ENCODE data around the gene AFF4. TPM values are rescaled to one million over a fixed set of nuclear protein-coding genes. Genes with fewer than 3 reads are reported as not detected.
"Not testable (repeated sequence)": the region's sequence is repeated elsewhere in the genome, so short reads cannot be mapped to it uniquely, and the experiment has no call there.

Gene AFF4
- total RNA-seq, 1 experiment from 2014 or later: 85.3 TPM

- Histone ChIP-seq H3K9me3 (ENCODE audit: low read depth, low read length, poor library complexity, severe bottlenecking) (no peaks in the 10 kb centered on the region), H3K27me3 (replicated peaks; ENCODE audit: insufficient read depth, low read depth, low read length, poor library complexity) (no peaks in the 10 kb centered on the region), H3K4me3 (ENCODE audit: low read depth, low read length, poor library complexity, severe bottlenecking) (no peak overlapping the region), H3K27ac (ENCODE audit: low read depth, low read length, poor library complexity, severe bottlenecking) (no peak overlapping the region), H3K36me3 (ENCODE audit: insufficient read depth, low read length, poor library complexity, severe bottlenecking) (peaks cover 3% of the 10 kb centered on the region), H3K4me1 (ENCODE audit: insufficient read depth, low read length, poor library complexity, severe bottlenecking) (no peaks in the 10 kb centered on the region)
- TF ChIP-seq EZH2 (IDR thresholded peaks at IDR 0.05; ENCODE audit: borderline replicate concordance, low read depth, low read length, poor library complexity, severe bottlenecking): no peak
- TF ChIP-seq CTCF (conservative IDR thresholded peaks at IDR 0.05; ENCODE audit: low read depth, low read length): no peak
- POLR2A ChIA-PET (ENCODE audit: low non-redundant PET): no interaction called here
- intact Hi-C loops (cut with micrococcal nuclease; ENCODE audit: unreplicated experiment): no loop called here
- no peak for DNase-seq (ENCODE audit: low spot score)
- CTCF ChIA-PET: no interaction called here
- BruUV-seq (replicated peaks): no TSS peak
Observed at GRCh38 chr5:132947671-132948070, 15.8 kb downstream of the AFF4 start.

- POLR2A ChIA-PET (ENCODE audit: low non-redundant PET); intact Hi-C loops (cut with micrococcal nuclease; ENCODE audit: unreplicated experiment); H3K27me3 ChIP-seq (replicated peaks; ENCODE audit: insufficient read depth, low read depth, low read length, poor library complexity); H3K4me1 ChIP-seq (ENCODE audit: insufficient read depth, low read length, poor library complexity, severe bottlenecking); H3K4me3 ChIP-seq (ENCODE audit: low read depth, low read length, poor library complexity, severe bottlenecking); BruUV-seq (replicated peaks); H3K36me3 ChIP-seq (ENCODE audit: insufficient read depth, low read length, poor library complexity, severe bottlenecking); H3K27ac ChIP-seq (ENCODE audit: low read depth, low read length, poor library complexity, severe bottlenecking); CTCF ChIA-PET; DNase-seq (ENCODE audit: low spot score); H3K9me3 ChIP-seq (ENCODE audit: low read depth, low read length, poor library complexity, severe bottlenecking): not testable (repeated sequence)
Observed at GRCh38 chr5:132945315-132945714, 18.1 kb downstream of the AFF4 start.

DNA sequence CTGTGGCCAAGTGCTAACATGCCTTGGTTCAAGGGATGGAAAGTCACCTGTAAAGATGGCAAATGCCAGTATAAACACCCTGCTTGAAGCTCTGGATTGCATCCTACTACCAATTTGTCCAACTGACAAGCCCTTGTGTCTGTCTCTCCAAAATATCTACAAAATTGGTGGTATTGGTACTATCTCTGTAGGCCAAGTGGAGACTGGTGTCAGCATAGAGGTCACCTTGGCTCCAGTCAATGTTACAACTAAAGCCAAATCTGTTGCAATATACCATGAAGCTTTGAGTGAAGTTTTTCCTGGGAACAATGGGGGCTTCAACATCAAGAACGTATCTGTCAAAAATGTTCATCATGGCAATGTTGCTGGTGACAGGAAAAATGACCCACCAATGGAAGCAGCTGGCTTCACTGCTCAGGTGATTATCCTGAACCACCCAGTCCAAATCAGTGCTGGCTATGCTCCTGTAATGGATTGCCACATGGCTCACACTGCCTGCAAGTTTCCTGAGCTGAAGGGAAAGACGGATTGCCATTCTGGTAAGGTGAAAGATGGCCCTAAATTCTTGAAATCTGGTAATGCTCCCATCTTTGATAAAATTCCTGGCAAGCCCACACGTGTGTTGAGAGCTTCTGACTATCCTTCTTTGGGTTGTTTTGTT, 19.9 kb downstream of the AFF4 start:
- BruUV-seq (replicated peaks): no TSS peak
- no peak for DNase-seq (ENCODE audit: low spot score)
- no peak overlapping the region for H3K4me3 ChIP-seq (ENCODE audit: low read depth, low read length, poor library complexity, severe bottlenecking)
- ChIA-PET CTCF (no interaction called here), POLR2A (ENCODE audit: low non-redundant PET) (no interaction called here)
- TF ChIP-seq EZH2 (IDR thresholded peaks at IDR 0.05; ENCODE audit: borderline replicate concordance, low read depth, low read length, poor library complexity, severe bottlenecking) (no peak), CTCF (conservative IDR thresholded peaks at IDR 0.05; ENCODE audit: low read depth, low read length) (no peak)
- no peaks in the 10 kb centered on the region for H3K9me3 ChIP-seq (ENCODE audit: low read depth, low read length, poor library complexity, severe bottlenecking)
- H3K36me3 ChIP-seq (ENCODE audit: insufficient read depth, low read length, poor library complexity, severe bottlenecking): peaks cover 3% of the 10 kb centered on the region
- H3K4me1 ChIP-seq (ENCODE audit: insufficient read depth, low read length, poor library complexity, severe bottlenecking): no peaks in the 10 kb centered on the region
- H3K27me3 ChIP-seq (replicated peaks; ENCODE audit: insufficient read depth, low read depth, low read length, poor library complexity): no peaks in the 10 kb centered on the region
- H3K27ac ChIP-seq (ENCODE audit: low read depth, low read length, poor library complexity, severe bottlenecking): no peak overlapping the region
- intact Hi-C loops (cut with micrococcal nuclease; ENCODE audit: unreplicated experiment): no loop called here

- BruUV-seq (replicated peaks): no TSS peak
- no peak for DNase-seq (ENCODE audit: low spot score)
- no peak overlapping the region for H3K4me3 ChIP-seq (ENCODE audit: low read depth, low read length, poor library complexity, severe bottlenecking)
- no peaks in the 10 kb centered on the region for H3K27me3 ChIP-seq (replicated peaks; ENCODE audit: insufficient read depth, low read depth, low read length, poor library complexity)
- no peaks in the 10 kb centered on the region for H3K4me1 ChIP-seq (ENCODE audit: insufficient read depth, low read length, poor library complexity, severe bottlenecking)
- H3K36me3 ChIP-seq (ENCODE audit: insufficient read depth, low read length, poor library complexity, severe bottlenecking): peaks cover 3% of the 10 kb centered on the region
- ChIA-PET POLR2A (ENCODE audit: low non-redundant PET) (interaction anchor here (0.6 kb wide), 1 partner anchor 73 kb away, joined by 3 read pairs; no protein-coding TSS in a partner anchor), CTCF (no interaction called here)
- H3K27ac ChIP-seq (ENCODE audit: low read depth, low read length, poor library complexity, severe bottlenecking): no peak overlapping the region
- intact Hi-C loops (cut with micrococcal nuclease; ENCODE audit: unreplicated experiment): no loop called here
- H3K9me3 ChIP-seq (ENCODE audit: low read depth, low read length, poor library complexity, severe bottlenecking): no peaks in the 10 kb centered on the region
- TF ChIP-seq CTCF (conservative IDR thresholded peaks at IDR 0.05; ENCODE audit: low read depth, low read length): no peak
- TF ChIP-seq EZH2 (IDR thresholded peaks at IDR 0.05; ENCODE audit: borderline replicate concordance, low read depth, low read length, poor library complexity, severe bottlenecking): no peak
Observed at GRCh38 chr5:132941331-132941730, 22.1 kb downstream of the AFF4 start.

Measured in A673 (cell line).